ENCODE measurements around the gene NUTM2D.
"Not testable (repeated sequence)": the region's sequence is repeated elsewhere in the genome, so short reads cannot be mapped to it uniquely, and the experiment has no call there.

NUTM2D gene

GRCh38 chr10:87379115-87379514 lies 21.6 kb downstream of the NUTM2D start:
- not testable (repeated sequence) for DNase-seq (ENCODE audit: low read depth)

- not testable (repeated sequence) for DNase-seq (ENCODE audit: low read depth)
Measured at GRCh38 chr10:87383149-87383857, 25.8 kb downstream of the NUTM2D start.

- not testable (repeated sequence) for DNase-seq (ENCODE audit: low read depth)
Measured at GRCh38 chr10:87384283-87384682, 26.7 kb downstream of the NUTM2D start.

- DNase-seq (ENCODE audit: low read depth): not testable (repeated sequence)
Measured at GRCh38 chr10:87385762-87386360, 28.3 kb downstream of the NUTM2D start.

GRCh38 chr10:87391360-87391759 lies 33.8 kb downstream of the NUTM2D start:
- not testable (repeated sequence) for DNase-seq (ENCODE audit: low read depth)

DNA sequence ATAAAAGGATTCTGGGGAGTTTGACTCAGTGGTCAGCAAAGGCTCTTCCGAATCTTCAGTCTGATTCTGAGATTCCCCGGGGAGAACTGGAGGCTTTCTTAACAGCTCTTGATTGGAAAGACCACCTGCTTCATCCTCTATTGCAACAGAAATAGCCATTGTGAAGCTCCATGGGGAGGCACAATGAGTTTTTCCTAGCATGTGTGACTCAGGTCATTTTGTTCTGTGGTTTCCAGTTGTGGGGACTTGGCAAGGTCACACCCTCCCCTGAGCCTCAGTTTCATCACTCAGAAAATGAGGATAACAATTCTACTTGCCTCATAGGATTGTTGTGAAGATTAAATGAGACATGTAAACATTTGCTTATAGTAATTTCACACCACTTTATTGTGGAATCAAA lies 38.7 kb downstream of the NUTM2D start:
- DNase-seq (ENCODE audit: low read depth): not testable (repeated sequence)

DNA sequence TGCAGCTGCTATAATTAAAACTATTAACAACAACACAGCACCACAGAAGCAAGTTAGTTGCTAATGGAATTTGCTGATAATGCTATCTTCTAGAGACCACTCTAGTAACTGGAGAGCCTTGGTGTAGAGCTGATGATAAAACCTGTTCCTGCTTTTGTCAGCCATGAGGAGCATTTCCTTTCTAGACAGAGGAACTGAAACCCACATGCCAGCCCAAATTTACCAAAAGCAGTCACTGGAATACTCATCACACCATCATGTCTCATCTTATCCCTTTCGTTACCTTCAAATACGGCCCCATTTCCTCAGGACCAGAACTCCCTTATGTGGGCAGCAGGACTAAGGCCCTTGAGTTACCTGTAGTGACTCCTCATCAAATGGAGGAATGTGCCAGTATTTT lies 40.9 kb downstream of the NUTM2D start:
- DNase-seq (ENCODE audit: low read depth): not testable (repeated sequence)

DNA sequence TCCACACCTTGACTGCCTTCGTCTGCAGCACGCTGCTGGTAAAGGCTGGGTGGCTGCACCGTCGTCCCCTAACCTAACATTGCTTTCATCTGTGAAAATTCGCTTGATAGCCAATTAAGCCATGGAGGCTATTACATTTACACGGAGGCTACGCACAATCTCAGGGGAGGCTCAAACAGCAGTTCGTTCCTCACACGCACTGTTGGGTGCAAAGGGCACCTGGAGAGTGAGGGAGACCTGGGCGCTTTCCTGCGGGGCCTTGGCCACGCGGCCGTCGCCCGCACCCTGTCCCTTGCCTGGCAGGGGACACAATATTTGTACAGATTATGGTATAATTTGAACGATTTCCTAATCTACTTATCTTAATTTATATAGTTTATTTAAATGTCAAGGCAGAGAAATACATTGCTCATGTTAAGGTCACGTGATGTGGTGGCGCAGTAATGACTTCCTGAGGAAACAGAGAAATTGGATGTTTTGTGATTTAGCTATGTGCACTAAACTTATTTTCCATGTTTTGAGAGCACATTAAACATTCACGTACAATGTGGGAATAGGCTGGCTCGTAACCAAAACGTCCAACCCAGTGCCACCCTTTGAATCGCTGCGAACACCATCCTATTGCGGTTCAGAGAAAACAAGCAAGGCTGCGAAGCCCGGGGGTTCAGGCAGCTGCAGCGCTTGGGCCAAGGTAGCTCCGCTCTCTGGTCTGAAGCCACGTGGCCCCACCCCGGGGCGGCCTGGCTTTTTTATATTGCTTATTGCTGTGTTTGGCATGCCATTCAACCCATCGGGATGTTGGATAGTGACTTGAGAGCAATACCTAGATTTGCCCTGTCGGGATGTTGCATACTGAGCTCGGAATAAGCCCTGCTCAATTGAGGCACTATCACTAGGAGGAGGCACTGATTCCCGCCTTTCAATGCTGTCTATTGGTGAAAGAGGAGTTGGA lies 50.2 kb downstream of the NUTM2D start:
- not testable (repeated sequence) for DNase-seq (ENCODE audit: low read depth)

DNA sequence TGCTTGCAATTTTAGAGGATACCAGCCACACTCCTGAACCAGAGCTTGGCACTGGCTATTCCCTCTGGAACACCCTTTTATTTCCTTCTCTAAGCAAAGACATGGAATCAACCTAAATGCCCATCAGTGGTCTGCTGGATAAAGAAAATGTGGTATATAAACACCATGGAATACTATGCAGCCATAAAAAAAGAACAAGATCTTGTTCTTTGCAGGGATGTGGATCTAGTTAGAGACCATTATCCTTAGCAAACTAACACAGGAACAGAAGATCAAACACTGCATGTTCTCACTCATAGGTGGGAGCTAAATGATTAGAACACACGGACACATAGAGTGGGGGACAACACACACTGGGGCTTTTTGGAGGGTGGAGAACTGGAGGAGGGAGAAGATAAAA lies 56.4 kb downstream of the NUTM2D start:
- not testable (repeated sequence) for DNase-seq (ENCODE audit: low read depth)

All from stimulated activated CD4-positive, alpha-beta T cell treated with anti-CD3 and anti-CD28 coated beads, Interleukin-2, amount 100 ng/mL, for 4 hours (primary cell).